Dedifferentiated amniotic fluid mesenchymal stem cell (primary cell): ENCODE measurements around the gene CLEC18A.
"Not testable (repeated sequence)": the region's sequence is repeated elsewhere in the genome, so short reads cannot be mapped to it uniquely, and the experiment has no call there.

ENCODE experiments used
- DNase-seq: peaks from one replicate; pipeline ENCODE4 v3.0.0-alpha.2; 2016; ENCODE audit errors: extremely low spot score

Gene CLEC18A

DNA sequence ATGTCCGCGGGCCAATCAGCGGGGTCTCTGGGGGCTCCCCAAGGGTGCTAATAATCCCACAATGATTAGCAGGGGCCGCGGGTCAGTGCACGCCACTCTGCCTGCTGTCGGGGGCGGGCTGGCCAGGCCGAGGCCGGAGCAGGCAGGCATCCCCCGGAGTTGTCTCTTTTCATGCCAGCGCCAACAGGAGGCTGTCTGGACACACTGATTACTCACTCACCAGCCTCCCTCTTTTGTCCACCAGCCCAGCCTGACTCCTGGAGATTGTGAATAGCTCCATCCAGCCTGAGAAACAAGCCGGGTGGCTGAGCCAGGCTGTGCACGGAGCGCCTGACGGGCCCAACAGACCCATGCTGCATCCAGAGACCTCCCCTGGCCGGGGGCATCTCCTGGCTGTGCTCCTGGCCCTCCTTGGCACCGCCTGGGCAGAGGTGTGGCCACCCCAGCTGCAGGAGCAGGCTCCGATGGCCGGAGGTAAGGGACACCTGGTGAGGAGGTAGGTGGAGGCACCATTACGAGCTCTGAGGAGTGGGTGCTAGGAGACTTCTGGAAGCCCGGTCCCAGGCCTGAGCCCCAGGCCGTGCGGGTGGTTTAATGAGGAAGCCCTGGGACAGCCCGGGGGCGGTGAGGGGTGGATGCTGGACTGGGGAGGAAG is at the start of gene CLEC18A:
Gene CLEC18A (plus strand): TSS at position 318 of the 655 bp plus-strand sequence. CDS start 33 bp downstream, at position 351.
- not testable (repeated sequence) for DNase-seq

DNA sequence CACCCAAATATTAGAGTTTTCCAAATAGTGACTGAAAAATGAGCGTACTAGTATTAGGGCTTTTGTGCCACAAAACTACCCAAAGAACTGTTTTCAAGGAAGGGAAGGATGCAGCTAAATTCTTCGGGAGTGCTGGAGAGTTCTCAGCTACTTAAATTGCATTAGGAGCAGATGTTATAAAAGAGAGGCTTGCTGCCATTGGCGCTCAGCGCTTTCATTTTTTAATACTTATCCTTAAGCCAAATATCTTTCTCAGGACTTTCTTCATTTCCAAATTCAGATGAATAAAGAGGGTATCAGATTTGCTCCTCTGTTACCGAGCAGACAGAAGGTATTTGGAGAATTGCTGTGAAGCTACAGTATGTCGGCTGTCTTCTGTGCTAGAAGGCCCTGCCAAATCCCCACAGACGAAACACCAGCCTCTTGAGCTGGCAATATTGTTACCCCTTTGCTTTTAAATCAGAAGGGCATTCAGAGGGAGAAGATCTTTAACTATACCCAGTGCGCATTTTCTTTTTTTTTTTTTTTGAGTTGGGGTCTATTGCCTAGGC is 47.2 kb upstream of the CLEC18A start:
- no peak for DNase-seq

DNA sequence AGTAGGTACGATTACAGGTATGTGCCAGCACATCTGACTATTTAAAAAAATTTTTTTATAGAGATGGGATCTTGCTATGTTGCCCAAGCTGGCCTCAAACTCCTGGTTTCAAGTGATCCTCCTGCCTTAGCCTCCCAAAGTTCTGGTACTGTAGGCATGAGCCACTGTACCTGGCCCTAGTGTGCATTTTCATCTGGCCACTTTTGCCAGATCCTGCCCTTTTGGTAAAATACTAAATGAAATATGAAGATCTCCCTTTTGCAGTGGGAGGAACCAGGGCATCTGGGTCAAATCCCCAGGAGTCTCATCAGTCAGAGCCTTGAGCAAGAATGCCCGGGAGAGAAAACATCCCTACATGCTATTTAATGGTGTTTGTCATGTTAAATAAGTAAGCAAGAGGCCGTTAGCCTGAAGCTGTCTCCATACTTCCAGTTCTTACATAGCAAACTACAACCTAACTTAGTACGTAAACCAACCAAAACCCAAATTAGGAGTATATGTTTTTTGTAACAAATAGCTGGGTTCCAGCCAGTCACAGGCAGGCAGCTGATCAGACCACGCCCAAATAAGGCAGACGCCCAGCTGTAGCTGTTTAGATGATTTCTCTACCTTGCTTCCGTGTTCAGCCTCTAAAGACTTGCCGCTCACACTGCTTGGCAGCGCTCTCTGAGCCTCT is 46.5 kb upstream of the CLEC18A start:
- DNase-seq, result no peak

DNA sequence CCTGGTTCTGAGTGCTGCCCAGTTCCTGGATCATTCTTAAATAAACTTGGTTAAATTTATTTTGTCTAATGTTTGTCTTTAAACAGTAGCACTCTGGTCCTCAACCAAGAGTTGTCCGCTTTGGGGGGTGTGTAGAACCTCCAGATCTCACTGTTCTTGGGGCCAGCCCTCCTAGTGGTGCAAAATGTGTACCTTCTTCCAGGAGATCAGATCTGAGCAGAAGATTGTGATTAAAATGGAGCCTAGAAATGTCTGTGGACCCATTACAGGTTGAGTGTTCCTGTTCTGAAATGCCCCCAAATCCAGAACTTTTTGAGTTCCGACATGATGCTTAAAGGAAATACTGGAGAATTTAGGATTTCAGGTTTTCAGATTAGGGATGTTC is 46.0 kb upstream of the CLEC18A start:
- DNase-seq, result no peak

DNA sequence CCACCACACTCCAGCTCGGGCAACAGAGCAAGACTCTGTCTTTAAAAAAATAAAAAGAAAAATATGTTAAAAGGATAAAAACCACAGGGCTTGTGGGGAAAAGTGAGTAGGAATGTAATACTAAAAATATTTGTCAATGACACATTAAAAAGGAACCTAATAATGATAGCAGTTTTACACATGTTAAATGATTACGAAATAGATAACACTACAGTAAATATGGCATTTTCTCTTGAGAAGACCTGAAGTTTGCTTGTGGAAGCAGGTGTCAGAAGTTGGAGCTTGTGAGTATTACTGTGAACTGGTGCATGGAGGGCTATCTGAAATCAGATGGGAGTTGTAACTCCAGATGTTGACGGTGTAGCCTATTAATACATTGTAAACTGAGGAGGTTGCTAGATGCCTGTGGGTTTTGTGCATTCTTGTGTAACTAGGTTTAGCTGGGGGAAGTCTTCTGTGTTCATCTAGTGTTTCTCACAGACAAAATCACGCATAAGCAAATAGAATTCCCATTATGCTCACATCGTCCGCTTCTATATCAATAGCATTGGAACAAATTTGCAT is 44.2 kb upstream of the CLEC18A start:
- peak; percentile 84 for DNase-seq

DNA sequence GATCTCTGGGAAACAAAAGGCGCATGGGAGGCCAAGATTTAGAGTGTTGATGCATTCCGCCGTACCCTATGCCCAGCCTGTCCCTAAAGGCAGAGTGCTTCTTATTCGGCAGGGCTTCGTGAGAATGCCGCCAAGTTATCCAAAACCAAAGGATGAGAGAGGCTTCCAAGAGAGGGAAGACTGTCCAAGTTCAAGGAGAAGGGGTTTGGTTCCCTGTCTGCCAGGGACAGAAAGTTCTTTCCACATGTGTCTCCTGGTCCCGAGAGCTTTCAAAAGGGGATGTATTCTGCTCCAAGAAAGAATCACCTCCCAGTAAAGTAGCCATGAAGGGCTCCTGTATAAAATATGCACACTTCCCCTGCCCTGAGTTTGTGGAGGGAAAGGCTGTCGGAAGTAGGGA is 42.1 kb upstream of the CLEC18A start:
- no peak for DNase-seq

DNA sequence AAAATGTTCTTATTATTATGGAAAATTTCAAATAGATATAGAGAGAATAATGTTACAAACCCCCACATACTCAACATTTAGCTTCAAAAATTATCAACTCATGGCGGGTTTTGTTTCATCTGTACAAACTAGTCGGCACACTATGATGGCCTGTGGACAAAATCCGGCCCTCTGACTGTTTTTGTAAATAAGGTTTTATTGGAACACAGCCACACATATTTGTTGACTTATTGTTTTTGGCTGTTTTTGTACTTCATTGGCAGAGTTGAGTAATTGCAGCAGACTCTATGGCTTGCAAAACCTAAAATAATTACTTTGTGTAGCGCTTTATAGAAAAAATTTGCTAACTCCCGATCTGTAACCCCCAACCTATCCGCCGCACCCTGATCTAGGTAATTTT is 41.4 kb upstream of the CLEC18A start:
- DNase-seq, result no peak

DNA sequence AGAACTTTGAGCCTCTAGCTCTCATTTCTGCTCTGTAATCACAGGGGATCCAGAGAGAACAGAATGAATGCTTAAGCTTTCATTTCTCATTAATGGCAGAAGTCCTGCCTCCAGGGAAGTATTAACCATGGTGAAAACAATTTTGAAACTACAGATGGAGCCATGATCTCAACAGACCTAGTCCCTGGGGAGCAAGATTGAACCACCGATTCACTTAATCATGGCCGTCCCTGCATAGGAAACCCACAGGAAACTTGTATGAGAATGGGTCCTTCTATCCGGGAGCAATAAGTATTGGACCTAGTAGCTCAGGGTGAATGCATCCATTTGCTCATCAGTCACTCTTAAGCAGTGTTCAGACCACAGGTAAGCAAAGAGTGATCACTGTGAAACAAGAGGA is 40.2 kb upstream of the CLEC18A start:
- no peak for DNase-seq

DNA sequence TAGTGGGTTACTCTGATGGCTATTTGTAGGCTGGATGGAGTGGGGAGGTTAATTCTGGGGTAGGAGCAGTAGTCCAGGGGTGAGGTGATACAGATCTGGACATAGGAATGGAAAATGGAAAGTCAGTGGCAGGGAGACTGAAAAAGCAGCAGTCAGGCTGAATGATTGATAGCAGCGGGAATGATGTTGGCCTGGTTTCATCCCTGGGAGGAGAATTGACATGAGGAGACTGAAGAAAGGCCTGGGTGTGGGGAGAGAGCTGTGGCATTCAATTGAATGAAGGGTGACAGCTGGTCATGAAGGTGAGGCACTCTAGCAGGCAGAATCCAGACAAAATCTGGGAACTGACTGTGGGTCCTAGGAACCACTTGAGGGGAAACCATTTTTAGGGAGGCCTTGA is 34.7 kb upstream of the CLEC18A start:
- no peak for DNase-seq

DNA sequence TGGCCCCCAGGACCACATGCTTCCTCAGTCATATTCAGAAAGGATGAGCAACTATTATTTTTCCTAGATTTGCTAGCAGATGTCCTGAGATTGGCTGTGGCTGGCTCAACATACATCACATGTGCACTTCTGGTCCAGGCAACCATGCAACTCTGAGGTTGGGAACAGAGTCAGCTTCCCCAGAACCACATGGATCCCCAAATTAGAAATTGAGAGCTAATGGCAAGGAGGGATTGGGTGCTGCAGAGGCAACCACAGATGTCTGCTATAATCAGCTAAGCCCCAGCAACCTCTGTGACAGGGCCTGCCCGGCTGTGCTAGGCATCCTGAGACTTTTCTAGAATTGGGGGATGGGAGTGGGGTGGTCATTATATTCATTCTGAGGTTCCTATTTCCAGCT is 33.8 kb upstream of the CLEC18A start:
- no peak for DNase-seq

DNA sequence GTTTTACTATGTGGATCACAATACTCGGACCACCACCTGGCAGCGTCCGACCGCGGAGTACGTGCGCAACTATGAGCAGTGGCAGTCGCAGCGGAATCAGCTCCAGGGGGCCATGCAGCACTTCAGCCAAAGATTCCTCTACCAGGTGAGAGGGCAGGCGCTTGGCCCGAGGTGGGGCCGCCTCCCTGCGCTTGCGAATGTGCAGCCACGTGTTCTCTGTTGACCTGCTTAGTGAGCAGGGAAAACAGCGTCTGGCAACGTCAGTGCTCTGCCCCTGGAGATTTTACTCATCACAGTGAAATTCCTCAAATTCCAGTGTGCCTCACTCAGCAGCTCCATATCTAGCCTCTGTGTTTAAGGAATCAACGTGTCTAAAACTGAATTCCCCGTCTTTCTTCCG is 33.4 kb upstream of the CLEC18A start:
- DNase-seq, result peak; percentile 86

DNA sequence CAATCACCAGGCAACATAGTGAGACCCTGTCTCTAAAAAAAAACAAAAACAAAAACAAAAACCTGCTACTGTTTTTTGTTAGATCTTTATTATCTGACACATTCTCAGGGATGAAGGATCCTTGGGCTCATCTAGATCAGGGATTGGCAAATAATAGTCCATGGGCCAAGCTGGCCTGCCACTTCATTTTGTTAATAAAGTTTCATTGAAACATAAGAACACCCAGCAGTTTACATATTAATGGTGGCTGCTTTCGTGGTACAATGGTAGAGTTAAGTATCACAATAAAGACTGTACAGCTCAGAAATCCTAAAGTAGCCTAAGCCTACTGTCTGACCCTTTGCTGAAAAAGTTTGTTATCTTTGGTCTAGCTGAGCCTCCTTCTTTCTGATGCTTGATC is 32.9 kb upstream of the CLEC18A start:
- no peak for DNase-seq

DNA sequence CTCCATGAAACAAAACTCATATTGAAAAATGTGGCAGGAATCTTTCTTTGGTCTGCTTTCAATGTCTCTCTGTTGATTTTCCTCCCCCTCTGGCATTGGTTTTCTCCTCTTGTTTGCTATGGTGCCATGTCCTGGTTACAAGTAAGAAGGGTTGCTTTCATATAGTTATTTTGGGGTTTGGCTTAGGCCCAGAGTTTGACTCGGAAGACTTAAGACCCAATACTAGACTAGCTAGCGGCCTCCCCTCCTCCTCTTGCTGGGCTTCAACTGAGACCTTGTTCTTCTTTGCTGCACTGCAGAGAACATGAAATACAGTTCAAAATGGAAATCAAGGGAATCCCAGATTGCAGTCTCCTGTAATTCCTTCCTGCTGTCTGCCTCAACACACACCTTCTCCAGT is 30.0 kb upstream of the CLEC18A start:
- DNase-seq, result no peak

DNA sequence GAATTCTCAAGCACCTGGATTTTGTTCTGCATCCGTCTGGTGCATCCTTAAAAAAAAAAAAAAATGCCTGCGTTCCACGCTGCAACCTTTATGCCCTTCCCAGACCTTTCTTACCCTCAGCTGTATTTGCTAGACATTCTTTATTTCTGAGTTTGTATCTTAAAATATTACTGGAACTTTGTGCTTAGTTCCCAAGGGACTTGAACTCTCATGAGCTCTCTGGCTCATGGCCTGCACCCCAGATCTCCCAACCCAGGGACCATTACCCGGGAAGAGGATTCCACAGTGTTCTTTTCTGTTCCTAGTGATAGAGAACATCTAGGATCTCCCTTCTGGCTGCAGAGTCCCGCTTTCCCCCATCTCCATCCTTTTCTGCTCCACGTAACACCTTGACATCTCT is 28.9 kb upstream of the CLEC18A start:
- DNase-seq, result no peak

DNA sequence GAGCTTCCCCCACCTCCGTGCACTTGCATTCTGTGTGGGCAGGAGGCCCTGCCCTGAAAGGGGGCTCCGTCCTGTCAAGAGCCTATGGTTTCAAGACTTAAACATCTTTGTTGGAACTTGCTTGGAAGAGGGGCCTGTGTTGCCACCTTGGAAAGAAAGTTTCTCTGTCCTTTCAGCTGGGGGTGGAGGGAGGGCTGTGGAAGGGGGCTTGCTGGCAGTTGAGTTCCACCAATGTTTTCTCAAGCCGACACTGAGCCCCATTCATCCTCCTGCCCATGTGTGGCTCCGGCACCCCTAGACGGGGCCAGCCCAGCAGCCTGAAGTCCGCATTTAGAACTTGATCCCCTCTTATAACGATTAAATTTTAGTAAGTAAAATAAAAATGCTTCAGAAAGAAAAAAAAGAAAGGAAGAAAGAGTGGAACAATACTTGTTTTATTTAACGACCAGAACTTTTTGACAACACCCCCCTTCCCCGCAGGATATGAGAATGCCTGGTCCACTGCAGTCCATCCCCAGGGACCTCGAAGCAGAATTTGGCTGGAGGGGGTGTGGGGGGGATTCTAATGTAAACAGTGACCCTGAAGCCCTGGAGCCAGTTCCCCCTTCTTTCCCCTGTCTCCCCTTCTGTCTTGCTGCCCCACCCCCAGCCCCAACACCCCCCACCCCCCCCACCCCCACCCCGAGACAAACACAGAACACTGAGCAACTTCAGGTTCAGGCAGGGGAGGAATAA is 26.9 kb upstream of the CLEC18A start:
- no peak for DNase-seq

DNA sequence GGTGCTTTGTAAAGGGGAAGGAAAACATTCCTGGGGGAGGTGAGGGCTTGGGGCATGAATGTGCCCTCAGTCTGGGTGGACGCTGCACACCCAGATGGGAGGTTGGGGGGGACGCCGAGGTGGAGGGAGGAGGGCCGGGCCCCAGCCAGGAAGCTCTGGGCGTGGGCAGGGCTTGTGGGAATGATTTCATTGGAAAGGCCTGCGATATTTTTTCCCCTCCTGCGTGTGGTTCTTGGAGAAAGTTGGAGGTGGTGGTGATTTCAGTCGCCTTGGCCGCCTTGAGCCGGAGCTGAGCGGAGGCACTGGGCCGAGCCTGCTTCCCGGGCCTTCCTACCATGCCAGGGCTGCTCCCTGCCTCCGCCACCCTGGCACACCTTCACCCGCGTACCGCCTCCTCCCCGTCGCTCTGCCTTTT is 26.4 kb upstream of the CLEC18A start:
- DNase-seq, result peak; percentile 77

DNA sequence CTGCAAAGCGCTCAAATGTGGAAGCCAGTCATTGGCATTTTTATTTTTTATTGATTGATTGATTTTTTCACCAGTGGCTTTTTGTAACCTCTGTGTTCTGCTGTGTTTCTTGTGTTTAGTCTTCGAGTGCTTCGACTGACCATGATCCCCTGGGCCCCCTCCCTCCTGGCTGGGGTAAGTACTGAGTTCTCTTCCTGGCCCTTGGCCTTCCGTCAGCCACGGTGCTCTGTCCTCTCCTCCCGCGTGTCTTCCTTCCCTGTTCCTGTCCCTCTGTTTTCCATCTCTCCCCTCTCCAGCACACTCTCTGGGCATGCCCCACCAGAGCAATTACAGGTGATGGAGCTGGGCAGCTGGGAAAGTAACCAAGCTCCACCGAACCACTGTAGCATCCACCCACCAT is 25.8 kb upstream of the CLEC18A start:
- DNase-seq, result no peak

DNA sequence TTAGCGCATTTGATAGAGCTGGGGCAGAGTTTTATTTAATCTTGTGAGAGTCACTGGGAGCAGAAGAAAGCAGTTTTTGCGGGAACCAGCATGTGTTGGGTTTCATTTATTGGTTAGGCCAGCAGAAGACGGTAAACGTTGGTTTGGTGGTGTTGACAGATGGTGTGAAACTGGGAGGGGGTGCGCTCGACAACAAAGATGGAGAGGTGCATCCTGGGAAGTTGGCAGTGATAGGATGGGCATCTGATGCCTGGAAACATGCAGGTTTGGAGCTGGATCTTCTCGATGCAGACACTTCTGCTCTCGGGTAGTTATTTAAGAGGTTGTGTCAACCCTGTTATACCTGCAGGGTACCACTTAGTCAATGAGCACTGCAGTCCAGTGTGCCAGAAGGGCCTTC is 24.9 kb upstream of the CLEC18A start:
- DNase-seq, result no peak

DNA sequence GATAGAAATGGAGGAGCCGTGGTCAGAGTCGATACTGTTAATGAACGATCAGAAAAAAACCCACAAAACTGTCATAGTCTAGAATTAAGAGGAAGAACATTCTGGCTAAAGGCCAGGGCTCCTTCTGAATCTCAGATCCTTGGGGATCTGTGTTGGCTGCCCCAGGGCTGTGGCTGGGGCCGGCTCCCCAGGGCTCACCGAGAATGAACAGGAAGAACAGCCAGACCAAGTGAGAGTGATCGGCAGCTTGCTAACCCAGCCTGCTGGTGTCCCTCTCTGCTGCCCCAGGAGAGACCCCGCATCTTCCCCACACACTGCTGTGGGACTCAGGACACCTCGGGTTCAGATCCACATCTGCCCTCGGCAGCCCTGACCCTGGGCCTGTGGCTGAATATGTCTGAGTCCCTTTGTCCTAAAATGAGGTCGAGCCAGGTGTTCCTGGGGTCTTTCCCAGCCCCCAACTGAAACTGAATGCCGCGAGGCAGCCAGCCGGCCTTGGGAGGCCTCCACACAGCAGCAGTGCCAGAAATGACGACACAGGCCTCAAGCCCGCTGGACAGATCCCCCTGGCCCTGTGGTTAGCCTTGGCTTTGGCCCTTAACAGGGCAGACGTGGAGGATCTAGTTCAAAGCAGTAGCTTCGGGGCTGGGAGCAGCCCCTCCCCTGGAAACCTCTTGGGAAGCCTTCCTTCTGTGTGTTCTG is 23.9 kb upstream of the CLEC18A start:
- no peak for DNase-seq

DNA sequence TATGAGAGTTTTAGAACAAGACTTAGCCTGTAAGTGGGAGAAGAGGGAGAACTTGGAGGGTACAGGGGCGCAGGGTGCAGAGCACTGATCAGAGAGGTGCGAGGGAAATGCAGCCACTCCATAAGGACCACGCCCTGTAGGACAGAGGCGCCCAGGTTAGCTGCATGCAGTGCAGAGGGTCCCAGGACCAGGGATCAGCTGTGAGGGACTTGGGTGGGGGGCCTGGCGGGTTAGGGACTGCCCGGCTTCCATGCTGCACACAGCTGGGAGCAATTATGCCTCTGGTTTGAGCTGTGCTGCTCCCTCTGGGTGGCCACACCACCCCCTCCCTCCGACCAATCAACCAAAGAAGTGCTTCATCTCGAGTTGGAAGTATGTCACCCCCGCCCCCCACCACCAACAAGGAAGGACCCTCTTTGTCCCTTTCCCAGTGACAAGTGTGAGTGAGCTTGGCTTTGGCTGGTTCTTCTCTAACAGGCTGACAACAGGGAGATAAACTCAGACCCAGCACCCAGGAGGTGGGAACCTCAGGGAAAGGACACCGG is 22.2 kb upstream of the CLEC18A start:
- DNase-seq, result no peak

DNA sequence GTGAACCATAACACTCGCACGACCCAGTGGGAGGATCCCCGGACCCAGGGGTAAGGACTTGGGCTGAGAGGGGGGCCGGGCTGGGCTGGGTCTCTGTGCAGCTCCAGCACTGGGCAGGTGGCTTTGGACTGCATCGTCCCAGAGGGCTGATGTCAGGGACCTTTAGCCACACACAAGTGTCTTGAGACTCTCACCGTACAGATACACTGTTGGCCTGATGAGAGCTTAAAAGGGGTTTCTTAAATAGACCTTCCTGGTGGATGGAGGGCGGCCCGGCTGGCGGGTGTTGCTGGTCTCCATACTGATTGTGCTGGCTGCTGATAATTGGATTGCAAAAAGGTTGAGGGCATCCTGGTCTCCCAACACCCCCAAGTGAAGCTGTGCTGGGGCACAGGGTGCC is 21.7 kb upstream of the CLEC18A start:
- DNase-seq, result no peak
